H1 (cell line): ENCODE measurements around the gene RRAGC. TPM values are rescaled to one million over a fixed set of nuclear protein-coding genes. Genes with fewer than 3 reads are reported as not detected.

ENCODE experiments used
- CTCF ChIA-PET: fragments of 300-600 bp; sonication (Branson Sonifier 250); formaldehyde crosslinking; loops from one replicate; lab custom pipeline; 2021; ENCODE audit not compliant: partially characterized antibody; lab: Charles Lee
- POLR2A ChIA-PET: fragments of 300-600 bp; sonication (Branson Sonifier 250); formaldehyde crosslinking; loops from one replicate; lab custom pipeline; 2021; ENCODE audit warnings: inconsistent platforms; ENCODE audit not compliant: partially characterized antibody; lab: Charles Lee
- DNase-seq, 2 experiments: peaks; one replicate each; pipeline versions ENCODE4 v3.0.0 to v3.0.0-alpha.2; 2010 to 2022; ENCODE audit warnings: low spot score in 2 of 2, low read depth in 1 of 2, mixed read lengths in 1 of 2
- FAIRE-seq: peaks from 2 replicates; lab custom pipeline; 2011; peaks lifted over from hg19 to GRCh38; lab: Jason Lieb, UNC
- H2AFZ ChIP-seq: 2 replicates; pipeline ENCODE4 v1.8.1; 2012; ENCODE audit warnings: low read length, inconsistent platforms
- H2AK5ac ChIP-seq: 2 replicates; pipeline ENCODE4 v1.6.1; 2013; ENCODE audit warnings: low read depth, low read length
- H2BK120ac ChIP-seq: replicated peaks from 2 replicates; pipeline ENCODE3; 2013; ENCODE audit warnings: low read depth, low read length, inconsistent platforms
- H2BK12ac ChIP-seq: 2 replicates; pipeline ENCODE4 v1.6.1; 2013; ENCODE audit warnings: low read depth, low read length
- H2BK15ac ChIP-seq: 2 replicates; pipeline ENCODE4 v1.6.1; 2013; ENCODE audit warnings: low read length
- H2BK20ac ChIP-seq: 2 replicates; pipeline ENCODE4 v1.6.1; 2013; ENCODE audit warnings: low read length
- H2BK5ac ChIP-seq: 2 replicates; pipeline ENCODE4 v1.6.1; 2013; ENCODE audit warnings: low read depth, low read length
- H3K14ac ChIP-seq: 2 replicates; pipeline ENCODE4 v1.6.1; 2013; ENCODE audit warnings: inconsistent platforms; ENCODE audit not compliant: insufficient read length
- H3K18ac ChIP-seq: 2 replicates; pipeline ENCODE4 v1.6.1; 2013; ENCODE audit warnings: low read length; ENCODE audit errors: extremely low read depth
- H3K23ac ChIP-seq: 2 replicates; pipeline ENCODE4 v1.6.1; 2013; ENCODE audit warnings: inconsistent platforms; ENCODE audit not compliant: insufficient read length
- H3K23me2 ChIP-seq: 2 replicates; pipeline ENCODE4 v1.6.1; 2013; ENCODE audit warnings: low read depth, low read length
- H3K27ac ChIP-seq: 2 replicates; pipeline ENCODE4 v1.6.1; 2011; ENCODE audit warnings: low read depth, low read length, inconsistent platforms
- H3K27me3 ChIP-seq, 4 experiments: replicated peaks in 1 of 4; 1 replicate in 1 of 4; 2 replicates in 3 of 4; pipeline versions ENCODE4 v1.6.1 to v1.8.1; 2011 to 2013; ENCODE audit warnings: low read length in 3 of 4, mild to moderate bottlenecking in 3 of 4, inconsistent platforms in 2 of 4, mixed read lengths in 2 of 4, moderate library complexity in 1 of 4; ENCODE audit not compliant: control insufficient read depth in 3 of 4, insufficient read depth in 3 of 4; ENCODE audit errors: extremely low read depth in 1 of 4
- H3K36me3 ChIP-seq, 4 experiments: 2 replicates each; pipeline versions ENCODE4 v1.6.1 to v1.8.1; 2011 to 2013; ENCODE audit warnings: mild to moderate bottlenecking in 4 of 4, low read length in 3 of 4, moderate library complexity in 2 of 4, control low read depth in 1 of 4, inconsistent platforms in 1 of 4; ENCODE audit not compliant: insufficient read depth in 4 of 4, control insufficient read depth in 2 of 4
- H3K4ac ChIP-seq: replicated peaks from 2 replicates; pipeline ENCODE3; 2013; ENCODE audit warnings: low read length, low read depth, mixed read lengths, inconsistent platforms; ENCODE audit not compliant: insufficient read length
- H3K4me1 ChIP-seq, 4 experiments: replicated peaks in 1 of 4; 1 replicate in 1 of 4; 2 replicates in 3 of 4; pipeline versions ENCODE4 v1.6.1 to v1.8.1; 2011 to 2013; ENCODE audit warnings: low read length in 3 of 4, inconsistent platforms in 2 of 4, mixed read lengths in 1 of 4; ENCODE audit not compliant: insufficient read depth in 4 of 4, control insufficient read depth in 3 of 4
- H3K4me2 ChIP-seq, 2 experiments: 2 replicates each; pipeline versions ENCODE4 v1.6.1 to v1.8.1; 2011 to 2013; ENCODE audit warnings: low read depth in 2 of 2, low read length in 2 of 2, control low read depth in 1 of 2, inconsistent platforms in 1 of 2, mild to moderate bottlenecking in 1 of 2; ENCODE audit not compliant: insufficient read depth in 1 of 2
- H3K4me3 ChIP-seq, 4 experiments: fragments of 200-600, 300-600 bp in 1 of 4; sonication (generic), shearing (Covaris generic), sonication (Bioruptor Twin) in 1 of 4; 2 replicates each; pipeline versions ENCODE4 v1.5.1 to v1.8.1; 2011 to 2016; ENCODE audit warnings: low read length in 4 of 4, low read depth in 3 of 4, control low read depth in 2 of 4, inconsistent platforms in 2 of 4, mild to moderate bottlenecking in 2 of 4, mixed read lengths in 1 of 4, moderate library complexity in 1 of 4; ENCODE audit not compliant: insufficient read depth in 2 of 4; ENCODE audit errors: extremely low read depth in 1 of 4
- H3K56ac ChIP-seq: replicated peaks from 2 replicates; pipeline ENCODE3; 2013; ENCODE audit warnings: low read depth, mild to moderate bottlenecking, mixed read lengths, low read length, inconsistent platforms; ENCODE audit not compliant: insufficient read length
- H3K79me1 ChIP-seq: 2 replicates; pipeline ENCODE4 v1.6.1; 2013; ENCODE audit warnings: low read depth, low read length, control low read depth
- H3K79me2 ChIP-seq, 2 experiments: 2 replicates each; pipeline versions ENCODE4 v1.6.1 to v1.8.1; 2012 to 2013; ENCODE audit warnings: low read length in 2 of 2, mild to moderate bottlenecking in 2 of 2, inconsistent platforms in 1 of 2; ENCODE audit not compliant: insufficient read depth in 2 of 2, control insufficient read depth in 1 of 2
- H3K9ac ChIP-seq, 4 experiments: replicated peaks in 1 of 4; 1 replicate in 1 of 4; 2 replicates in 3 of 4; pipeline versions ENCODE4 v1.6.1 to v1.8.1; 2011 to 2013; ENCODE audit warnings: low read depth in 3 of 4, low read length in 3 of 4, control low read depth in 2 of 4, mild to moderate bottlenecking in 2 of 4, moderate library complexity in 2 of 4, inconsistent platforms in 1 of 4; ENCODE audit errors: extremely low read depth in 1 of 4
- H3K9me3 ChIP-seq, 2 experiments: 2 replicates each; pipeline versions ENCODE4 v1.6.1 to v1.8.1; 2012 to 2013; ENCODE audit warnings: mild to moderate bottlenecking in 2 of 2, moderate library complexity in 2 of 2, control low read depth in 1 of 2, inconsistent platforms in 1 of 2, low read depth in 1 of 2, low read length in 1 of 2, mixed read lengths in 1 of 2; ENCODE audit not compliant: insufficient read depth in 2 of 2
- H4K20me1 ChIP-seq, 2 experiments: replicated peaks in 1 of 2; 2 replicates each; pipeline versions ENCODE3 to v1.8.1; 2011 to 2013; ENCODE audit warnings: inconsistent platforms in 2 of 2, low read length in 2 of 2, mild to moderate bottlenecking in 1 of 2; ENCODE audit not compliant: insufficient read depth in 2 of 2, control insufficient read depth in 1 of 2
- H4K5ac ChIP-seq: 2 replicates; pipeline ENCODE4 v1.6.1; 2013; ENCODE audit warnings: low read length, low read depth, mixed read lengths, inconsistent platforms; ENCODE audit not compliant: insufficient read length
- H4K8ac ChIP-seq: 2 replicates; pipeline ENCODE4 v1.8.0; 2013; ENCODE audit warnings: mild to moderate bottlenecking, moderate library complexity, low read length, inconsistent platforms; ENCODE audit not compliant: insufficient read depth; ENCODE audit errors: extremely low read depth
- H4K91ac ChIP-seq: replicated peaks from 2 replicates; pipeline ENCODE3; 2013; ENCODE audit warnings: low read length, mixed read lengths, inconsistent platforms; ENCODE audit not compliant: insufficient read length
- CBX5 ChIP-seq: fragments of 300-800, 300-1000 bp; sonication (generic); IDR thresholded peaks from 2 replicates; pipeline ENCODE4 v1.7.1; 2016; ENCODE audit warnings: antibody characterized with exemption, low read length, low read depth
- GTF2F1 ChIP-seq: IDR thresholded peaks from 2 replicates; pipeline ENCODE4 v1.6.1; 2012; ENCODE audit warnings: low read depth, low read length, improper control_type of control experiment, borderline replicate concordance
- HDAC2 ChIP-seq, 2 experiments: fragments of 300-600 bp in 1 of 2; sonication (generic) in 1 of 2; IDR thresholded peaks; 2 replicates each; pipeline ENCODE4 v1.6.1; 2011 to 2012; ENCODE audit warnings: low read depth in 2 of 2, low read length in 2 of 2, mild to moderate bottlenecking in 2 of 2, moderate library complexity in 2 of 2, borderline replicate concordance in 1 of 2, inconsistent platforms in 1 of 2
- JUND ChIP-seq: IDR thresholded peaks from 2 replicates; pipeline ENCODE4 v1.6.1; 2011; ENCODE audit warnings: mild to moderate bottlenecking, improper control_type of control experiment, low read length
- KDM1A ChIP-seq: fragments of 200-600, 300-600 bp; sonication (generic); IDR thresholded peaks from 2 replicates; pipeline ENCODE4 v1.7.1; 2016; ENCODE audit warnings: mild to moderate bottlenecking, low read length, borderline replicate concordance
- NANOG ChIP-seq: IDR thresholded peaks from 2 replicates; pipeline ENCODE4 v1.6.1; 2011; ENCODE audit warnings: low read length, low read depth, mild to moderate bottlenecking, inconsistent platforms; ENCODE audit not compliant: insufficient read depth, poor library complexity, severe bottlenecking
- POLR2AphosphoS5 ChIP-seq: IDR thresholded peaks from 2 replicates; pipeline ENCODE4 v1.6.1; 2011; ENCODE audit warnings: low read depth, low read length
- POU5F1 ChIP-seq: IDR thresholded peaks from 2 replicates; pipeline ENCODE4 v1.6.1; 2011; ENCODE audit warnings: low read depth, mild to moderate bottlenecking, low read length, moderate library complexity
- RFX5 ChIP-seq: IDR thresholded peaks from 2 replicates; pipeline ENCODE4 v1.6.1; 2011; ENCODE audit warnings: low read depth, low read length, improper control_type of control experiment, borderline replicate concordance
- SAP30 ChIP-seq: fragments of 300-600 bp; sonication (generic); IDR thresholded peaks from 2 replicates; pipeline ENCODE4 v1.7.1; 2012; ENCODE audit warnings: low read length, moderate library complexity, mild to moderate bottlenecking, inconsistent platforms; ENCODE audit not compliant: insufficient read depth, insufficient replicate concordance
- TBP ChIP-seq: IDR thresholded peaks from 2 replicates; pipeline ENCODE4 v1.6.1; 2011; ENCODE audit warnings: low read depth, low read length, improper control_type of control experiment
- YY1 ChIP-seq: IDR thresholded peaks from 2 replicates; pipeline ENCODE4 v1.6.1; 2011; ENCODE audit warnings: low read depth, mild to moderate bottlenecking, low read length
- WGBS, 2 experiments: shearing (Covaris generic) in 1 of 2; methylation state at CpG; one replicate each; pipeline versions ENCODE4 v1.1.6 to v1.1.7; 2013 to 2015; ENCODE audit warnings: low lambda C conversion rate in 2 of 2, mixed read lengths in 2 of 2, inconsistent platforms in 1 of 2, low coverage in 1 of 2, missing lambda C conversion rate in 1 of 2; ENCODE audit not compliant: insufficient replicate concordance in 2 of 2, insufficient coverage in 1 of 2, insufficient read length in 1 of 2; ENCODE audit errors: extremely low coverage in 1 of 2, missing lambda C conversion rate in 1 of 2; 5-methylcytosine and 5-hydroxymethylcytosine counted together
- polyA plus RNA-seq, 7 experiments: library from polyadenylated mRNA; depleted of rRNA in 3 of 7; stranded (reverse) in 5 of 7; unstranded in 2 of 7; fragments of >200 nt in 5 of 7; fragments of 200-250 nt in 2 of 7; gene quantifications; 1 replicate in 5 of 7; 2 replicates in 1 of 7; 4 replicates in 1 of 7; pipeline versions ENCODE4 v1.2.1 to v1.2.3, GENCODE V29; 2011 to 2013; ENCODE audit warnings: missing spikeins in 2 of 7, mixed read lengths in 2 of 7
- total RNA-seq: library from RNA; stranded (reverse); fragmentation: NEBNext Ultra II Directional; extraction: Animal tissue kit (Norgen Biotek cat#: 25700); gene quantifications from 2 replicates; pipeline ENCODE4 v1.2.1, GENCODE V29; 2021

Gene RRAGC
- total and polyA plus RNA-seq, 2 of the 8 experiments (the other 6 are each of a cell fraction or from before 2014, with no cell fraction given): 12.0 to 16.5 TPM

DNA sequence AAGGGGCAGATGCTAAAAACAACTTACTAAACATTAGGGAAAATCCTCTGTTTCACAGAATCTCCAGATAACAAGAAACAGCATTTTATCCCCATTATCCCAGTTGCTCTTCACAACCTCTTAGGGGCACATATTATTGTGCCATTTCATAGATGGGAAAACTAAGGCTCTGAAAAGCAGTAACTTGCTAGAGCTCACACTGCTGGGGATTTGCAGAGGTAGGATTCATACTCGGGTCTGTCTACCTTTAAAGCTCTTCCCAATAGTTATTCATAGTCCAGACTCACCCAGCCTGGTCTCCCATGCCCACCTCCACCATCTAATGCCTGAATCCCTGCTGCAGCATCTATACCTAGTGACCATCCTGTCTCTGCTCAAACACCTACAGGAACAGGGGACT lies 67.7 kb downstream of the RRAGC start:
- H3K36me3 ChIP-seq: no peaks in the 10 kb centered on the region
- H3K27ac ChIP-seq: no peak overlapping the region
- ChIA-PET POLR2A (interaction anchor here (0.6 kb wide), 1 partner anchor 63 kb away, joined by 3 read pairs; no protein-coding TSS in a partner anchor), CTCF (interaction anchor here (1.5 kb wide), 1 partner anchor 25 kb away, joined by 3 read pairs; no protein-coding TSS in a partner anchor)
- H3K79me1 ChIP-seq: no peaks in the 10 kb centered on the region
- H3K23me2 ChIP-seq: no peaks in the 10 kb centered on the region
- H3K4me1 ChIP-seq: peaks cover 0 to 12% (median 2%) of the 10 kb centered on the region in 4 experiments; a peak in 3 of 7 replicates
- no peak overlapping the region for H3K4me2 ChIP-seq
- H3K4me3 ChIP-seq: no peak overlapping the region
- no peak for TF ChIP-seq JUND
- TF ChIP-seq HDAC2 (IDR thresholded peaks at IDR 0.05; ENCODE audit: borderline replicate concordance in 1 of 2, low read depth in 2 of 2, low read length in 2 of 2): no peak
- TF ChIP-seq POU5F1: no peak
- TF ChIP-seq POLR2AphosphoS5: no peak
- no peak for TF ChIP-seq CBX5
- no peak for TF ChIP-seq KDM1A
- TF ChIP-seq TBP: no peak
- no peak for TF ChIP-seq SAP30
- no peak for TF ChIP-seq NANOG
- TF ChIP-seq RFX5: no peak
- TF ChIP-seq YY1: no peak
- no peak for TF ChIP-seq GTF2F1
- H3K18ac ChIP-seq: no peak overlapping the region
- no peak overlapping the region for H3K14ac ChIP-seq
- no peak overlapping the region for H2AK5ac ChIP-seq
- no peak overlapping the region for H3K4ac ChIP-seq
- H3K9ac ChIP-seq: no peak overlapping the region
- H4K20me1 ChIP-seq: no peaks in the 10 kb centered on the region
- no peak overlapping the region for H4K5ac ChIP-seq
- H3K23ac ChIP-seq: no peak overlapping the region
- H2BK5ac ChIP-seq: no peak overlapping the region
- DNase-seq (no peak), FAIRE-seq (no peak)
- H3K56ac ChIP-seq: no peak overlapping the region
- H3K79me2 ChIP-seq: no peaks in the 10 kb centered on the region
- no peak overlapping the region for H2BK12ac ChIP-seq
- H4K91ac ChIP-seq: no peak overlapping the region
- no peak overlapping the region for H4K8ac ChIP-seq
- H2BK120ac ChIP-seq: no peak overlapping the region
- peaks cover 0 to 2% (median 0%) of the 10 kb centered on the region in 4 experiments; a peak in 2 of 7 replicates for H3K27me3 ChIP-seq
- H2BK15ac ChIP-seq: no peak overlapping the region
- H2AFZ ChIP-seq: no peak overlapping the region
- 75% methylated on average over 1 of the region's 1 CpG; no CpG with 5 or more reads in 1 of the 2 experiments for WGBS, 2 experiments
- H3K9me3 ChIP-seq: peaks cover 0 to 4% of the 10 kb centered on the region in 2 experiments; a peak in 2 of 4 replicates
- 0 out of 2 replicates have a peak overlapping the region, but pooled peaks have one; percentile 34 for H2BK20ac ChIP-seq
